Measurements from ENCODE around the gene CSNK2A3. TPM values are rescaled to one million over a fixed set of nuclear protein-coding genes. Genes with fewer than 3 reads are reported as not detected.

Gene CSNK2A3
- total RNA-seq, 1 experiment from 2014 or later, result 1.6 TPM

DNA sequence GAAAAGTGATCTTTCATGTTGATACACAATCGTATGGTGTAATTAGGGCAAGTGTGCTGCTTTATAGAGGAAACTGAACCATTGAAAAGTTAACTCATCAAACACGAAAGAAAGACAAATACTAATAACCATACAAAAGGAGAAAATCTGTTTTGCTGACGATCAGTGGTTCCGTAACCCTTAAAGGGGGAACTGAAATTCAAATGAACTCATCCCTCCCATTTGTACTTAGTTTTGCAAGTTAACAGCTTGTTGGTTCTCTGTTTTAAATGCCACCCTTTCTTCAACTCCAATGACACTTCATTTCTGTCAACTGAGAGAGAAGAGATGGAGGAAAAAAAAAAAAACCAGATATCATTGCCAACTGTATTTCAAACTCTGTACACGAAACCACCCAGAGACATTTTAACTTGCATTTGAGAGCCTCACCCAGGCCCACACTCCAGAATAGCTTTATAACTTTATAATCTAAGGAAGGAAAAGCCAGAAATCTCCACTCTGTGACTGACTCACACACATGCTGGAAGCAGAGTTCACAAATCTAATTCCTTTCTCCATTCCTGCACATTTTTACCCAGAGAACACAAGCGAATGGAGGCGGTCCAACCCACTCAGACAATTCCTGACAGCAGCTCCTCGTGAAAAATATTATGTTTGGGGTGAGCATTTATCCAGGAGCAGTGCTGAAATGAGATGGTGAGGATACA, 17.4 kb upstream of the CSNK2A3 start:
- ChIA-PET POLR2A (ENCODE audit: unreplicated experiment) (no interaction called here), CTCF (no interaction called here)
- no peaks in the 10 kb centered on the region for H4K20me1 ChIP-seq (ENCODE audit: insufficient read depth)
- intact Hi-C loops (cut with micrococcal nuclease; ENCODE audit: unreplicated experiment), result no loop called here
- no peak overlapping the region for H3K4me3 ChIP-seq
- peaks cover 13% of the 10 kb centered on the region for H3K27me3 ChIP-seq (ENCODE audit: insufficient read depth, low read depth)
- BruUV-seq (replicated peaks), result no TSS peak
- H3F3A ChIP-seq (ENCODE audit: insufficient read depth, low read depth), result no peaks in the 10 kb centered on the region
- no peak overlapping the region for H3K27ac ChIP-seq
- H3K9me3 ChIP-seq (ENCODE audit: insufficient read depth, low read depth), result no peaks in the 10 kb centered on the region
- no peaks in the 10 kb centered on the region for H3K79me2 ChIP-seq (ENCODE audit: low read depth)
- H2AFZ ChIP-seq, result no peak overlapping the region
- H3K4me1 ChIP-seq (replicated peaks; ENCODE audit: insufficient read depth), result no peaks in the 10 kb centered on the region
- H3K36me3 ChIP-seq (ENCODE audit: low read depth), result no peaks in the 10 kb centered on the region
- DNase-seq, result no peak
- TF ChIP-seq EZH2 (IDR thresholded peaks at IDR 0.05; ENCODE audit: low read depth), result no peak
- TF ChIP-seq, protein P1, sequence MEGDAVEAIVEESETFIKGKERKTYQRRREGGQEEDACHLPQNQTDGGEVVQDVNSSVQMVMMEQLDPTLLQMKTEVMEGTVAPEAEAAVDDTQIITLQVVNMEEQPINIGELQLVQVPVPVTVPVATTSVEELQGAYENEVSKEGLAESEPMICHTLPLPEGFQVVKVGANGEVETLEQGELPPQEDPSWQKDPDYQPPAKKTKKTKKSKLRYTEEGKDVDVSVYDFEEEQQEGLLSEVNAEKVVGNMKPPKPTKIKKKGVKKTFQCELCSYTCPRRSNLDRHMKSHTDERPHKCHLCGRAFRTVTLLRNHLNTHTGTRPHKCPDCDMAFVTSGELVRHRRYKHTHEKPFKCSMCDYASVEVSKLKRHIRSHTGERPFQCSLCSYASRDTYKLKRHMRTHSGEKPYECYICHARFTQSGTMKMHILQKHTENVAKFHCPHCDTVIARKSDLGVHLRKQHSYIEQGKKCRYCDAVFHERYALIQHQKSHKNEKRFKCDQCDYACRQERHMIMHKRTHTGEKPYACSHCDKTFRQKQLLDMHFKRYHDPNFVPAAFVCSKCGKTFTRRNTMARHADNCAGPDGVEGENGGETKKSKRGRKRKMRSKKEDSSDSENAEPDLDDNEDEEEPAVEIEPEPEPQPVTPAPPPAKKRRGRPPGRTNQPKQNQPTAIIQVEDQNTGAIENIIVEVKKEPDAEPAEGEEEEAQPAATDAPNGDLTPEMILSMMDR (conservative IDR thresholded peaks at IDR 0.05), result no peak
- H3K9me2 ChIP-seq (ENCODE audit: insufficient read depth), result no peaks in the 10 kb centered on the region
- H3K4me2 ChIP-seq, result no peak overlapping the region

DNA sequence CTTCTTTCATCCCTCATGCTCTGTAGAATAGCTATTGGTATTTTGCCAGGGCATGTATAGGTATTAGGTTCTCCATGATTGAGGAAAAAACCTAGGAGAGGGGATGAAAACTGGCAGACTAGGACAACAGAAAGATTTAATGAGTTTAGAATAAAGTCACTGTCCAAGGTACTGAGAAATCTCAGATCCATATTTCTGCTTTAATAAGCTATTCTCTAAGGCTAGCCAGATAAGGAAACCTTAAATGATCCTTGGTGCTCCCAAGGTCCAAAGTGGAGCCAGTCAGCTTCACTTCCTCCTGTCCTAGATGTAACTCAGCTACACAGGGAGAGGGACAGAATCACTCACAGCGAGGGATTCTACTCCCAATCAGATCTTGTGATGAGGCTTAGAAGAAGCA, 13.7 kb upstream of the CSNK2A3 start:
- CTCF ChIA-PET, result no interaction called here
- intact Hi-C loops (cut with micrococcal nuclease; ENCODE audit: unreplicated experiment), result no loop called here

DNA sequence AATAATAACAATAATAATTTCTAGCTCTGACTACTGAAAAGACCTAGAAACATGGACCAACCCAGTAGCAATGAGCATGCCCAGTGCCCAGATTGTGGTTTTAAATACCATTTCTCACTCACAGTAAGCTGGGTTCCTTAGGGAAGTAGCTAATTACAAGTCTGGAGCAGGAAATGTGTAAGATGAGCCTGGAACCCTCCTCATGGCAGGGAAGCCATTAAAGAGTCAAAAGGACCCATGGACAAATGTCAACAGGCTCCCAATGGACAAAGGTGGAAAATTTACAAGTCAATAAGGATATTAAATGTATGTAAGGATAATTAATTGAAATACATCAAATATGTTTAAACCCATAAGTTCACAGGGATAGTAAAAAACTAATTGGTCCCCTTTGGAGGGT, 10.6 kb upstream of the CSNK2A3 start:
- Histone ChIP-seq H3K4me2 (no peak overlapping the region), H3K36me3 (ENCODE audit: low read depth) (no peaks in the 10 kb centered on the region), H3K9me2 (ENCODE audit: insufficient read depth) (no peaks in the 10 kb centered on the region), H3K27me3 (ENCODE audit: insufficient read depth, low read depth) (0 out of 2 replicates have a peak, but pooled peaks cover 6% of the 10 kb centered on the region), H3K27ac (no peak overlapping the region), H3K79me2 (ENCODE audit: low read depth) (no peaks in the 10 kb centered on the region), H3K4me1 (replicated peaks; ENCODE audit: insufficient read depth) (no peaks in the 10 kb centered on the region), H3F3A (ENCODE audit: insufficient read depth, low read depth) (no peaks in the 10 kb centered on the region), H3K9me3 (ENCODE audit: insufficient read depth, low read depth) (no peaks in the 10 kb centered on the region), H4K20me1 (ENCODE audit: insufficient read depth) (no peaks in the 10 kb centered on the region), H2AFZ (no peak overlapping the region), H3K4me3 (no peak overlapping the region)
- no TSS peak for BruUV-seq (replicated peaks)
- ChIA-PET POLR2A (ENCODE audit: unreplicated experiment) (no interaction called here), CTCF (no interaction called here)
- intact Hi-C loops (cut with micrococcal nuclease; ENCODE audit: unreplicated experiment), result no loop called here
- no peak for TF ChIP-seq EZH2 (IDR thresholded peaks at IDR 0.05; ENCODE audit: low read depth)
- TF ChIP-seq, protein P1 (conservative IDR thresholded peaks at IDR 0.05), result no peak
- DNase-seq, result no peak

More for the DNA sequence above, 13.7 kb upstream of the CSNK2A3 start:
- TF ChIP-seq, protein P1 (conservative IDR thresholded peaks at IDR 0.05), result no peak
- no peak for TF ChIP-seq EZH2 (IDR thresholded peaks at IDR 0.05; ENCODE audit: low read depth)
- Histone ChIP-seq H3K4me2 (no peak overlapping the region), H3K27me3 (ENCODE audit: insufficient read depth, low read depth) (peaks cover 2% of the 10 kb centered on the region; the same call in 1 of the 2 replicates), H3K9me2 (ENCODE audit: insufficient read depth) (no peaks in the 10 kb centered on the region), H3K9me3 (ENCODE audit: insufficient read depth, low read depth) (no peaks in the 10 kb centered on the region), H3K79me2 (ENCODE audit: low read depth) (no peaks in the 10 kb centered on the region), H3K4me3 (no peak overlapping the region), H3K4me1 (replicated peaks; ENCODE audit: insufficient read depth) (no peaks in the 10 kb centered on the region), H3K36me3 (ENCODE audit: low read depth) (no peaks in the 10 kb centered on the region), H2AFZ (no peak overlapping the region), H3K27ac (no peak overlapping the region), H4K20me1 (ENCODE audit: insufficient read depth) (no peaks in the 10 kb centered on the region), H3F3A (ENCODE audit: insufficient read depth, low read depth) (no peaks in the 10 kb centered on the region)
- POLR2A ChIA-PET (ENCODE audit: unreplicated experiment), result no interaction called here
- no TSS peak for BruUV-seq (replicated peaks)
- DNase-seq, result no peak

All from PC-9 (cell line).